ENCODE measurements around the gene TSSK3.
A peak's percentile ranks its signal among the peaks of the same experiment; 100 is the strongest.

Gene TSSK3, protein sequence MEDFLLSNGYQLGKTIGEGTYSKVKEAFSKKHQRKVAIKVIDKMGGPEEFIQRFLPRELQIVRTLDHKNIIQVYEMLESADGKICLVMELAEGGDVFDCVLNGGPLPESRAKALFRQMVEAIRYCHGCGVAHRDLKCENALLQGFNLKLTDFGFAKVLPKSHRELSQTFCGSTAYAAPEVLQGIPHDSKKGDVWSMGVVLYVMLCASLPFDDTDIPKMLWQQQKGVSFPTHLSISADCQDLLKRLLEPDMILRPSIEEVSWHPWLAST

GRCh38 chr1:32362474-32363313 lies at the start of gene TSSK3, which contains the start of gene FAM229A:
Gene TSSK3 (plus strand): TSS chr1:32362539. CDS start chr1:32362702, 163 bp downstream.
Gene FAM229A (minus strand): TSS chr1:32362485. CDS start chr1:32362091, 394 bp downstream.
- DNase-seq (ENCODE audit: low read depth): no peak

DNA sequence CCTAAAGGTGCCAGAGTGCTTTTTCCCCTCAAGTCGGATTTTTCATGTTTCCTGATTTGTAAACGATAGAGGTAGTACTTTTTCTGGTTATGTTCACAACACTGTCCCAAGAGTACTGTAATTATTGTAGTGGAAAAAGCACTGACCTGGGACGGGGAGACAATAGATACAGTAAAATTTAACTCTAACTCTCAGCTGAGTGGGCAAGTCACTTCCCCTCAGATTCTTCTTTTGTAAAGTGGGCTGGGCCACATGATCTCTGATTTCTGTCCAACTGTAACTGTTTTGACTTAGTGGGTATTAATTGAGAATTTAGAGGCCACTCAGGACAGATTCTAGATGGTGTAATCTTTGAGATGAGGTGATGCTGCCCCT lies 45.4 kb upstream of the TSSK3 start:
- no peak for DNase-seq (ENCODE audit: low read depth)

GRCh38 chr1:32318127-32318869 lies 44.0 kb upstream of the TSSK3 start:
- DNase-seq (ENCODE audit: low read depth): no peak

- peak; percentile 33 for DNase-seq (ENCODE audit: low read depth)
Observed at GRCh38 chr1:32321712-32322291, 40.5 kb upstream of the TSSK3 start.

GRCh38 chr1:32327204-32327603 lies 35.1 kb upstream of the TSSK3 start:
- DNase-seq (ENCODE audit: low read depth): no peak

- DNase-seq (ENCODE audit: low read depth): no peak
Observed at GRCh38 chr1:32329931-32330466, 32.3 kb upstream of the TSSK3 start.

- DNase-seq (ENCODE audit: low read depth): no peak
Observed at GRCh38 chr1:32330558-32331151, 31.7 kb upstream of the TSSK3 start.

- DNase-seq (ENCODE audit: low read depth): no peak
Observed at GRCh38 chr1:32331549-32331948, 30.8 kb upstream of the TSSK3 start.

DNA sequence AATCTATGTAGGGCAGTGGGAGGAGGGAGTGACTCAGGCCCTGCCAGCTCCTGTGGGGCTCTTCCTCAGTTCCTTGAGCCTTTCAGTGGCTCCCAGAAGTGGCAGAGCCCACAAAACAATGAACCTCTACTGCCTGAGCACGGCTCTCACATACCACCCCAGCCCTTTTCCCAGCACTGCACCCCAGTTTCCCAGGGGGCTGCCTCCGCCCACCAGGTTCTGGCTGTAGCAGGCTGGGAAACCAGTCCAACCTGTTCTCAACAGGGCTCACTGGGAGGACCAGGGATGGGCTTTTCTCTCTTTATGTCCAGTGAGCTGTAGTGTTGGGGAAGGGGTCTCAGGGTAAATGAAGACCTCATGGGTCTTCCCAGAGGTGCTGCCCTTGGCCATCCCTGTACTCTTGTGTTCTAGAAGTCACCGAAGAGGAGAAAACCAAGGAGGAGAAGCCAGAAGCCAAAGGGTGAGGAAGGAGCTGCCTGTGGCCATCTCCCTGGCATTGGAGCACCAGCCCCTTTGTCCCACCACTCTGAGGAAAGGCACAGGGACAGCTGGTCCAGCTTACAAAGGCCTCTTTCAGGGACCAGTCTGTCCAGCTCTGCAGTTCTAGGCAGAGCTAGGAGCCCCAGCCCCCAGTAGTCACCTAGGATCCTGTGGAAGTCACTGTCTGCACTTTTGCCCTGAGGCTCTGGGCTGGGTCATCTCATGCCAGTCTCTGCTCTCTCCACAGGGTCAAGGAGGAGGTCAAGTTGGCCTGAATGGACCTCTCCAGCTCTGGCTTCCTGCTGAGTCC lies 29.9 kb upstream of the TSSK3 start:
- DNase-seq (ENCODE audit: low read depth): no peak

DNA sequence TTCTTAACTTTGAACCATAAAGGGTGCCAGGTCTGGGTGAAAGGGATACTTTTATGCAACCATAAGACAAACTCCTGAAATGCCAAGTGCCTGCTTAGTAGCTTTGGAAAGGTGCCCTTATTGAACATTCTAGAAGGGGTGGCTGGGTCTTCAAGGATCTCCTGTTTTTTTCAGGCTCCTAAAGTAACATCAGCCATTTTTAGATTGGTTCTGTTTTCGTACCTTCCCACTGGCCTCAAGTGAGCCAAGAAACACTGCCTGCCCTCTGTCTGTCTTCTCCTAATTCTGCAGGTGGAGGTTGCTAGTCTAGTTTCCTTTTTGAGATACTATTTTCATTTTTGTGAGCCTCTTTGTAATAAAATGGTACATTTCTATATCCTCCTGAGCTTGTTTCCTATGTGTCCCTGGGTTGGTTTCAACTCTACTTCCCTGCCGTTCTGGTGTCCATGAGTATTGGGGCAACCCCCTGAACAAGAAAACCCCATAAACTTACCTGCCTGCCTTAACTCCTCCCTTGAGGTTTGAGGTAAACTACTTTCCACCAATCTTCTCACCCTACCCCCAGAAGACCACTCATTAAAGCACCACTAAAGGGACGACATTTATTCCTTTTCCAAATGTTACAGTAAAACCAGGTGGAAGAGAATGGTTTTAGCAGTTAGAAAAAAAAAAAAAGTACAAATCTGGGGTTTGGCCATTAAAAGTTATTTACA lies 28.9 kb upstream of the TSSK3 start:
- DNase-seq (ENCODE audit: low read depth): no peak

- no peak for DNase-seq (ENCODE audit: low read depth)
Observed at GRCh38 chr1:32334274-32334861, 28.0 kb upstream of the TSSK3 start.

- peak; percentile 70 for DNase-seq (ENCODE audit: low read depth)
Observed at GRCh38 chr1:32334864-32335534, 27.3 kb upstream of the TSSK3 start.

DNA sequence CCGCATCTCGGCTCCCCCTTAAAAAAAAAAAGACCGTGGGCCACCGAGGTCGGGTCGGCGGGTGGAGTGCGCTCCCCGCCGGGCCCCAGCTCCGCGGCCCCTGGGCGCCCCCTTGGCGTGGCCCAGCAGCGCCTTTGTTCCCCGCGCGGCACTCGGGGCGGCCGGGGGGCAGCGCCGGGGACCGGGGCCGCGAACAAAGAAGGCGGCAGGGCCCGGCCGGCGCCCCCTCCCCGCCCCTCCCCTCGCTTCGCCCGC lies 26.9 kb upstream of the TSSK3 start:
- DNase-seq (ENCODE audit: low read depth): no peak

GRCh38 chr1:32335790-32336590 lies 26.3 kb upstream of the TSSK3 start, which contains the start of gene MARCKSL1:
Gene MARCKSL1 (minus strand): TSS chr1:32336233. CDS start chr1:32336033, 200 bp downstream.
- DNase-seq (ENCODE audit: low read depth): peak; percentile 79

- no peak for DNase-seq (ENCODE audit: low read depth)
Observed at GRCh38 chr1:32336591-32336932, 25.8 kb upstream of the TSSK3 start.

GRCh38 chr1:32336963-32337675 lies 25.2 kb upstream of the TSSK3 start:
- peak; percentile 69 for DNase-seq (ENCODE audit: low read depth)

GRCh38 chr1:32337855-32338636 lies 24.3 kb upstream of the TSSK3 start:
- DNase-seq (ENCODE audit: low read depth): no peak

Measured in ELR (cell line).